ENCODE data around the gene ABCG1.

ABCG1 gene

DNA sequence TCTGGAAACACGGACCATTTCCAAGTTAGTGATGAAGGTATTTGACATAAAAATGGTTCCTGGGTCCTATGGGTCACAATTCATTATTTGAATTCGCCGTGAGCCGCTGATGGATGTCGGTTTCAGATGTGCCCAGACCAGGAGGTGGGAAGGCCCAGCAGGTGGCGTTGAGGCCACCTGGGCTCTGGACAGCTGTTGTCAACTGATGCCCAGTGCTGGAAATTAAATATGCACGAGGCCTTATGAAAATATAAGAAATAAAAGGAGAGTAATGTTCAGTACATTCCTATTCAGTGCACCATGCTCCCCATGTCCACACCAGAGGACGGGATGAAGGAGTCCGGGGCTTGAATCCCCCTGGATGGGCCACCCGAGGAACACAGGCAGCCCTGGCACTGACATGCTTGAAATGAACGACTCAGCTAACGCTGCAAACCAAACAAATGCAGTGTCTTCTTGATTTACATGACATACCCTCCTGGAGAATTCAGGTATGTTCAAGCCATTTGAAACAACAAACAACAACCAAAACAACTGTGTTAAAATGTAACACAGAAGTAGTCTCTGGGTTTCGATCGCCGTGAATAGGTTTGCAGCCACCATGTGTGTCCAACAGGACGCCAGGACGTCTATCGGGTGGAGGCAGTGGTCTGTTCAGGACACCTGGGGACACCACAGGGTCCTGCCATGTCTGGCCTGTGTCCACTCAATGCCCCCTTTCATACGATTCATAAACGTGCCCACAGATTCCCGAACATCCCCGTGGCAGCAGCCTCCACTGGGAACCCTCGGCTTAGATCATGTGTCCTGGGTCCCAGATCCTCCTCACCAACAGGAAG lies 90.2 kb downstream of the ABCG1 start:
- DNase-seq = no peak

DNA sequence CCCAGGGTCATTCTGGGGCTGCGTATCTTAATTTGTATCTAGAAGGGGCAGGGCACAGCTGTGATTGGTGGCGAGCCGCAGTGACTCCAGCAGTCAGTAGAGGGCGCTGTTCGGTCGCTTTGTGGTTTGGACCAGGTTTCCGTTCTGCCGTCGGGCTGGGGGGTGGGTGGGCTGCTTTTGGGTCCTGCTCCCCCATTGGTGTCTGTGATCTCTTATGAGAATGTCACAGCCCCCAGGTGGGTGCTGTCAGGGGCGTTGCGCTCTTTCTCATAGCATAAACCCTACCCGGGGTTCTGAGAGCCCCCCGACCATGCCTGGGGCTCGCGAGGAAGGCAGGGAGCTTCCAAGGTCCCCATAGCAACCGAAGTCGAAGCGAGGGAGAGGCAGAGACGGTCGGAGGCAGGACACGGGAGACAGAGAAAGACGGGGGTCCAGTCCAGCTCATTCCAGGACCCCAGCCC lies 90.8 kb downstream of the ABCG1 start:
- DNase-seq = peak; percentile 65

DNA sequence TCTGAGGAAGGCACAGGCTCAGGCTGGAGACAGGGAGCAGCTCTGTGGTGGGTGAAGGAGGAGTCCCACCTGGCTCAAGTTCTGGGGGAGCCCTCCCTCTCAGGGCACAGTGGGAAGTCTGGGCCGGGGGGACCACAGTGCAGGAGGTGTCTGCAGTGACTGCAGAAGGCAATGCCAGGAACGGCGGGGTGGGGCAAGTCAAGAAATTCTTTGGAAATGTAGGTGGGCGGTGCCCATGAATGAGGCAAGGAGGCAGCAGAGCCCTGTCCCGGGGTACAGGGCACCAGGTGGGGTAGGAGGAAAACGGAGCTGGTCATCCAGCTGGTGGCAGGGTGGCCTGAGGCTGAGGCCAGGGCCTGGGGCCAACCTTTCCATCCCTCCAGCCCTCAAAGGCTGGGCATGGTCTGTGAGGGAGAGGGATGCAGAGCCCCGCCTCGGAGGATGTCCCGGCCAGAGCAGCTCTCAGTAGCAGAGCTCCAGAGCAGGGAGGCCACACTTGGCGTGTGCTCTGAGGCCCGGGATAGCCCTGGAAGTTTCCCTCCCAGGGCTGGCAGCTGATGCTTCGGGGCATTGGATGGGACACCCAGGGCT lies 91.6 kb downstream of the ABCG1 start:
- DNase-seq = no peak

DNA sequence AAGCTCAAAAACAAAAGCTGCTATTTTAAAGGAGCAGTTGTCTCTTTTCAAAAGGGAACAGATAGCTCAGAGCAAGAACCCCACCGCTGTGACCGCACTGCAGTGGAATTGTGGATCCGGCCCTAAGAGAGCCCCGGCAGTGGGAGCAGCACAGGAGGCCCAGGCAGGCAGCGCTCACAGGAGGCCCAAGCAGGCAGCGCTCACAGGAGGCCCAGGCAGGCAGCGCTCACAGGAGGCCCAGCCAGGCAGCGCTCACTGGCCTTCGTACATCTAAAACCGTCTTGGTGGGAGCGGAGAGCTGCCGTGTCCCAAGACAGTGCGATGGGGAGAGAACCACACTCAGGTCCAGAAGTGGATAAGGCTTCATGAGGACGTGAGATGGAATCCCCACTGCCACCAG lies 92.2 kb downstream of the ABCG1 start:
- DNase-seq = no peak

DNA sequence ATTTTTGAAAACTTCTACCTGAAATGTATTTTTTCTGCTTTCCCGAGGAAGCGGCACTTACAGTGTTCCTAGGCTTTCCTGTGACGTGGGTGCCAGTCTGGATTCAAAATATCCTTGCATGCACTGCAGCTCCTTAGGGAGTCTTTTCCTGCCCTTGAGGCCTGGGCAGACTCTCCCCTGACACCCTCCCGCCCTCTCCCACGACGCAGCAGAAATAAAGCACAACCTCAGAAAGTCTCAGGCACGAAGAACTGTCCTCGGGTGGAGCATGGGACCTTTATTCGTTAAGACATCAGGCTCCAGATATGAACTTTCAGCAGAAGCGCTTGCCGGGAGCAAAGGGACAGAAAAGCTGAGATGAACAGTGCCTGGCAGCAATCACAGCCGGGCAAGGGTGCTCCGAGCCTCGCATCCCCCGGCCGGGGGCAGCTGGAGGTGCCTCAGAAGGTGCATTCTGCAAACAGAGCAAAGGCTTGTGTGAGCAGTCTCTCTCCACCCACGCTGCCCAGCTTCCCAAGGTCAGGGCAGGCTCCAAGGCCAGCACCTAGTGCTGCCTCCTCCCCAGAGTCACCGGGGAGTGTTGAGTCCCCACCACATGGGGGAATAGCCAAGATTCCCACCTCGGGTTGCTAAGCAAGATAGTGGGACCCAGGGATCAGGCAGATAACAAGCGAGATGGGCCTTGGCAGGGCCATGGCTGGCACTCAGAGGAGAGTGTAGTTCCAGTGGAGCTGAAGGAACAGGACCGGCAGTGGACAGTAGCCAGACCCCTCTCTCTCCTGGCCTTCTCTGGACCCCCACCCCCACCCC lies 93.1 kb downstream of the ABCG1 start:
- no peak for DNase-seq

DNA sequence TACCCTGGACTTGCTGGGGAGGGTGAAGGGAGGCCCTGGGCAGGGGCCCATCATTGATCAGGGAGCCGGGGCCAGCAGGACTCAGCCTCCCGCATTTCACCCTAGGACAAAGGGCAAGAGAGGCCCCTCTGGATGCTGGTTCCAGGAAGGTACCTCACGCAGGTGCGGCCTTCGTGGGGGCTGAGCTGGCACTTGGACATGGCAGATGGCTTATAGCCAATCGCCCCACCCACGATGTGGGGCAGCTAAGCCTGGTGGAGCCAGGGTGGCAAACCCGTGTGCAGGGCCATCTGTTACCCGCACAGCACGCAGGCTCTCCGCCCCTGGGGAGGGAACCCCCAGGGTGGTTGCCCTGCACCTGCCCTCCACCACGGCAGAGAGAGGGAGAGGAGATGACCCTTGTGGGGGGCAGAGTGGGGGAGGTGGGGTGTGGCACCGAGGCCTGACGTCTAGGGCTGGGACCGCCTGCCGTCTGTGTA lies 93.7 kb downstream of the ABCG1 start:
- no peak for DNase-seq

DNA sequence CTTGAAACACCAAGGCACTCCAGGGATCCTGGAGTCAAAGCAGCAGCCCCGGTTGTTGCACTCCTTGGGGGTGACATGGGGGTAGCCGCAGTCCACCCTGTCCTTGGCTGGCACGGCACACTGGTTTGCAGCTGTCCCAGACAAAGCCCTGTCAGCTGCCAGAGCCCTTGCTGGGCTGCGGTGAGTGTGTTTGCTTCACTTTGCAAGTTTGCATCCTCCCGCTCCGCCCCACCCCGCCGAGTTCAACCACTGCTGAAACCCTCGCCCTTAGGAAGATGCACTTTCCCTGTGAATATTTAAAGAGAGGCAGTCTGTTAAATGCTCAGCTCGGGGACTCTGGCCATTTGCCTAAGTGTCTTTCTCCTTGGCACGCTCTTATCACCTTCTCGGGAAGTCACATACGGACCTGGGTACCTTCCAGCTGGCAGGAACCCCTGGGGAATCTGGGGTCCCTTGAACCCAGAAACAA lies 94.6 kb downstream of the ABCG1 start:
- DNase-seq = no peak

DNA sequence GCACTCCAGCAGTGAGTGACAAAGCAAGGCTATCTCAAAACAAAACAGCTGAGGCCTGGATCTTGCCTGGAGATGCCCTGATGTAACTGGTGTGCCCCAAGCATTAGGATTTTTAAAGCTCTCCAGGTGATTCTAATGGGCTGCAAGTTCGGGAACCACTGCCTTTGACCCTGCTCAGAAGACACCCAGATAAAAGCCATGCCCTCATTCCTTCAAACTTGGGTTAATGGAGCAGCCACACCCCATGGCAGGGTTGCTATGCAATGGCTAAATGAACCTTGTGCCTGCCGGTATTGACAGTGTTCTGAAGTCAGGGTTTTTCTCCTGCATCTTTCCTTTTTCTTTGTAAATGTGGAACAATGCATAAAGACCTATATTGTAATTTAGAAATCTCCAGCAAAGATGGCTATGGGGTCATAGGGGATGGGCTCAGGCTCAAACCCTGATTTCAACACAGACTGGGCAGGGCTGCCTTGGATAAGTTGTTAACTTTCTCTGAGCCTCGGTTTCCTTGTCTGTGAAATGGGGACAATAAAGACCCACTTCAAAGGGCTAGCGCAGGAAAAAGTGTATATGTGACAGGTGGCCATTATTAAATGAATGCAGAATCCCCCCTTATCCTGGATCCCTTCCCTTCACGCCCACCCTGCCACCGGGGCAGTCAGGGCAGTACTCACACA lies 95.8 kb downstream of the ABCG1 start:
- DNase-seq = no peak

DNA sequence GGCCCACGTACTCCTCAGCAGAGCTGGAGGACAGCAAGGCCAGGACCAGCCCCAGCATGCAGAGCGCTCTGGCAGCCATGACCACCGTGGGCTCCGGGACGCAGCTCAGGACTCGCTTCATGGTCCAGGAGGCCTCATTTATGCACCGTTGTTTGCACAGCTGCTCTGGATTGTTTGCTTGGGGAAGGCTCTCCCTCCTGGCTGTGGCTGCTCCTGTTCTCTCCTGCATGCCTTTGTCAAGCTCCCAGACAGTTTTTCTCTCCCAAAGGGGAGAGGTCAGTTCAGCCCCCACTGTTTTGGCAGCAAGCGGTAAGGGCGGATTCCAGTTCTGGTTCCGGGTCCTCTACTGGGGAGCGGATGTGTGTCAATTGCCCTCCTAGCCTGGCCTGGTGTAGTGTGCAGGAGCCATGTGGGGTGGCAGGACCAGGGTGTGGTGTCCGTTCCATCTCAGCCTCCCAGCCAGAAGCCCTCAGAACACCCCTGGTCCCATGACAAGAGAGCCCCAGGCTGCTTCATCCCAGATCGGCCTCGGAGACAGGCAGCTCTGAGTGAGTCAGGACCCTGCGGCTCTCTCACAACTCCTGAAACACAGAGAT lies 96.5 kb downstream of the ABCG1 start, which contains the start of gene TFF3:
Gene TFF3 (minus strand): TSS at position 114 of the 596 bp plus-strand sequence. CDS start 35 bp downstream, at position 79.
- no peak for DNase-seq

DNA sequence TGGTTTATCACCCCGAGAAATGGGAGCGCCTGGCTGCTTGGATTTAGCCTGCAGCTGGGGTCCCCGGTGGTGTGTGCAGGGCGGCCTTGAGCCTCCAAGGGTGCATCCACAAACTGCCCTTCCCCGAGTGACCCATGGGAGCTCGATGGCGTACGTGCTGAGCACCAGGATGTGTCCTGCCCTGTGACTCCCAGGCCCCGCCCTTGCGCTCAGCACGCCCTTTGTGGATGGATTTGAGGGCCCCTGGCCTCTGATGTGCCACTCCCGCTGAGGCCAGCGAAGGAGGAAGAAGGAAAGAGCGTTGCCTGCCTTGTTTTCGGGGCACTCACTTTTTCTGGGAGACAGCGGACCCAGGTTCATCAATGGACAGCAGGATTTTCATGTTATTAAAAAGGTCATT lies 98.0 kb downstream of the ABCG1 start:
- DNase-seq = no peak

DNA sequence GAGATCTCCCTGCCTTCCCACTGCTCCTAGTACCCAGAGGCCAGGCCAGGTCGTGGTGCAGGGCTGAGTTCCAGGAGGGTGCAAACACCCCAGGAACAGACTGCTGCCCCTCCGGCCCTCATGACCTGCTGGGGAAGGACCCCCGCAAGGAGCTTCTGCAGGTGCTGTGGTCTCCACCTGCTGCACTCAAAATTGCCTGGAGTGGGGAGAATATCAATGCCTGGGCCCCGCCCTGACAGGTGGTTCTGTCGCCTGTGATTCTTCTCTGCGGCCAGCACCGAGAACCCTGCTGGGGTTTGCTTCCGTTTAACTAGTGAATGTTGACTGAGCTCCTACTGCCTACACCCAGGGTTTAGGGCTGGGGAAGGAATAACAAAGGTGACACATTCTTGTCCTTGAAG lies 98.4 kb downstream of the ABCG1 start:
- no peak for DNase-seq

DNA sequence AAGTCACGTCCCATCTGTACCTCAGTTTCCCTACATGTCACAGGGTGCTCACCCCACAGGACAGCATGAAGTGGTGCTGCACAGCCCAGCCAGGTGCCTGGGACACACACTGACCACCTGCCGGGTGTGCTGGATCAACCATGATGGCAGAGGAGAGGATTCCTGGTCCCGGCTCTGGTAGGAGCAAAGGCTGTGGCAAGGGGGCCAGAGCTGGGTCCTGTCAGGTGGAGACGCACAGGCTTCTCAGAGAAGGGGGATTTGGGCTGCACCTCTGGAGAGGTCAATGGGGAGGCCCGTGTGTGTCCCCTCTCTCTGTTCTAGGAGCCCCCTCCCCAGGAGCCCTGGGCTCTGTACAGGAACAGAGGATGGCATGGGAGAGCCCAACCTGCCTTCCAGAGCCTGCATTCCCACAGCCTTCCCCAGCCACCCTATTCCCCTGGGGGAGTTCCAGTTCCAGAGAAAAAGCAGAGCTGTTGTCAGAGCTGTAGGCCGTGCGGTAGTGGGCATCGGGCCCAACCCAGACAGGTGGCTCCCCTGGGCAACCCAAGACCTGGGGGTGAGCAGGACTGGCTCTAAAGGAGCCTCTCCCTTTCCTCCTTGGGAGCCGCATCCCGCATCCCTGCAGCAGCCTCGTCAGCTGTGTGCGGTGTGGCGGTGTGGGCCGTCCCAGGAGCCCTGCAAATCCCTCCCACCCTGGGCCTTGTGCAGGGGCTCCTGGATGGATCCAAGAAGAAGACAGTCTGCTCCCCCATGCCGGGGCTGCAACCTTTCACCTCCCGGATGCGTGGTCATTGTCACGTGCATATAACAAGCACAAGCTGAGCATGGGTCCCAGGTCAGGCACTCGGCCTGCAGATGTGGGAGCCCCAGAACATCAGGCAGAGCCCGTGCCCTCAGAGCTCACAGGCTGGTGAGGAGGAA lies 99.1 kb downstream of the ABCG1 start:
- no peak for DNase-seq

DNA sequence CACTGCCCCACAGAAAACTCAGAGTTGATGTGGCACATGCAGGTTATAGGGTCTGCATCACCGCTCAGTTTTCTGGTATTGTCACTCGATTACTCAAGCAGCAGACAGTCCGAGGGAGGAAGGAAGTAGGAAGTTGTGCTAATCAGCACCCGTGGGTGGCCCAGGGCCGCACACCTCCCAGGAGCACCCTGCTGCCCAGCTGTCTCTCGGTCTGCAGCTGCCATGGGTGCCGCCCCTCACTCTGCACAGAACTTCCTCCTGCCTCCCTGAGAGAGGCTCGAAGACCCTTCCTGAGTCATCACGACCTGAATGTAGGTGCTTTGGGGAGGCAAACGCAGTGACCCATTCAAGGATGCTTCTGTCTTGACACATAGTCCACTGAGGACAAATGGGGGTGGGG lies 100.4 kb downstream of the ABCG1 start:
- no peak for DNase-seq

DNA sequence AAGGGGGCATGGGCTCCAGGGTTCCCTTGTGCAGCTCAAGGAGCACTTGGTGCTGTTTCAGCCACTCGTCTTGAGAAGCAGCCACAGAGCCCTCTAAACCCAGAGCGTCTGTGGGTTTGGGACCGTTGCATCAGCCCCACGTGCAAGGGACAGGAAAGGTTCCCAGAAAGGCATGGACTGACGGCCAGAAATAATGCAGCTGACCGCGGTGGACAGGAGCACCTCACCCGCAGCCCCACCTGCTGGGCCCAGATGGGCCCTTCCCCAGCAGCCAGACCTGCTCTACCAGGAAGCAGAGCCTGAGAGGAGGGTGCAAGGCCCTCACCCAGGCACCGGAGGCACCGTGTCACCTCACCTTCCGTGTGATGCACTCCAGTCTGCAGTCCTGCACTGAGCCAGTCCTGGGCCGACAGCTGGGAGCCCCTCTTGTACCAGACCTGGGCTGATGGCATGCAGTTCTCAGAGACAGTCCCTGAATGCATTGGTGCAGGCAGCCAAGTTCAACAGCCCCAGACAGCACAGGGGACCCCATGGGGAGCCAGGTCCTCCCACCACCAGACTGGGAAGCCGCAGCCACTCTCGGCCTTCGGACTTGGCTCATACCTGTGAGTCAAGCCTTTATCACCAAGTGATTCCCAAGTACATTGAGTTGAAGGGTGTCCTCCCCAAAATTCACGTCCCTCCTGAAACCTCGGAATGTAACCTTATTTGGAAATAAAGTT lies 101.1 kb downstream of the ABCG1 start:
- DNase-seq = no peak

DNA sequence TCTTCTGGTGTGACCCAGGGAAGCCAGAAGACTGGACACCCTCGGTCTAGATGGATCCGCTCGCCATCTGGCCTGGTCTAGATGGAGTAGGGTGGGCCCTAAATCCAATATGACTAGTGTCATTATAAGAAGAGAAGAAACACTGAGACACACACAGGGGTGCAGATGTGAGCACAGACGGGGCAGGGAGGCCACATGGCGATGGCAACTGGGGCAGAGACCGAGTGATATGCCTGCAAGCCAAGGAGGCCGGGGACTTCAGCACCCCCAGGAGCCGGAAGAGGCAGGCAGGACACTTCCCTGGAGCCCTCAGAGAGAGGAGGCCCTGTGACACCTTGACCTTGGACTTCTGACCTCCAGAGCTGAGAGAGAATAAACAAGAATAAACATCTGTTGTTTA lies 101.9 kb downstream of the ABCG1 start:
- DNase-seq = no peak

DNA sequence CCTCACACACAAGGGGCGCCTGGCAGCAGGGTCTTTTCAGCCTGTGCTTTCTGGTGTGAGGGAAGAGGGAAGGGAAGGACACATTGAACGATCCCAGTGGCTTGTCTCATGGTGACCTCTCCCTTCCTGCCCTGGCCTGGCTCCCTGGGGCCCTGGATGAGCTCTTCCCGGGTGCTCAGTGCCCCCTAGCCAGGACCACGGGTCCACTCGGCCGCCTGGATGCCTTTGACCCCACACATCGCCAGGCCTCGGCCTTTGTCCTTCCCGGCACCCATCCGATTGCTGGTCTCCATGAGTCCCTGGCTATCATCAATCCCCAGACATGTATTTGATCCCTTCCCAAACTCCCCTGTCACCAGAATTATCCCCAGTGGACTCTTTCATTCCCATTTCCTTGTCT lies 102.3 kb downstream of the ABCG1 start:
- no peak for DNase-seq

DNA sequence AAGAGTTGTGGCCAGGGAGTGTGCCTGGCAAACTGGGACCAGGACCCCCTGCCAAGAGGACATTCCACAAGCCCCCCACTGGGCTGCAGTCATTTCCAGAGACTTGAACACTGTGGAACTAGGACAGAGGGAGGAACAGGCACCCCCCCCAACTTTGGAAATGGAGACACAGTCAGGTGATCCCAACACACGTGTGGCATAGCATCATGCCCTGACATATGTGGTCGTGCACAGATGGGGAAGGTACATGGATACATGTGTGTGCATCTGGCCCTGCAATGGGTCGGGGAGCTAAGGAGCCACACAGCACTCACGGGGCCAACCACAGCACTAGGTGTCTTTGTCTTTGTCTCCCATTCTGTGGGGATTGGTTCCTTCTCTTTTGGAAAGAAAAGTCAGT lies 102.9 kb downstream of the ABCG1 start:
- DNase-seq = no peak

DNA sequence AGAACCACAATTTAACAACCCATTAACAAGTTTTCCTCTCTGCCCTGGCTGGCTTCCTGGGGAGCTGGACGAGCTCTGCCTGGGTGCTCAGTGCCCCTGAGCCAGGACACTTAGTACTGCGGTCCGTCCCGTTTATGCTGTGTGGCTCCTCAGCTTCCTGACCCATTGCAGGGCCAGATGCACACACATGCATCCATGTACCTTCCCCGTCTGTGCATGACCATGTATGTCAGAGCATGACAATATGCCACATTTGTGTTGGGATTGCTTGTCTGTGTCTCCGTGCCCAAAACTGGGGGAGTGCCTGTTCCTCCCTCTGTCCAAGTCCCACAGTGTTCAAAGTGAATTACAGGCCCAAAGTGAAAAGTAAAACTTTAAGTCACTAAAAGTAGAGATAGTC lies 106.0 kb downstream of the ABCG1 start:
- DNase-seq = no peak

DNA sequence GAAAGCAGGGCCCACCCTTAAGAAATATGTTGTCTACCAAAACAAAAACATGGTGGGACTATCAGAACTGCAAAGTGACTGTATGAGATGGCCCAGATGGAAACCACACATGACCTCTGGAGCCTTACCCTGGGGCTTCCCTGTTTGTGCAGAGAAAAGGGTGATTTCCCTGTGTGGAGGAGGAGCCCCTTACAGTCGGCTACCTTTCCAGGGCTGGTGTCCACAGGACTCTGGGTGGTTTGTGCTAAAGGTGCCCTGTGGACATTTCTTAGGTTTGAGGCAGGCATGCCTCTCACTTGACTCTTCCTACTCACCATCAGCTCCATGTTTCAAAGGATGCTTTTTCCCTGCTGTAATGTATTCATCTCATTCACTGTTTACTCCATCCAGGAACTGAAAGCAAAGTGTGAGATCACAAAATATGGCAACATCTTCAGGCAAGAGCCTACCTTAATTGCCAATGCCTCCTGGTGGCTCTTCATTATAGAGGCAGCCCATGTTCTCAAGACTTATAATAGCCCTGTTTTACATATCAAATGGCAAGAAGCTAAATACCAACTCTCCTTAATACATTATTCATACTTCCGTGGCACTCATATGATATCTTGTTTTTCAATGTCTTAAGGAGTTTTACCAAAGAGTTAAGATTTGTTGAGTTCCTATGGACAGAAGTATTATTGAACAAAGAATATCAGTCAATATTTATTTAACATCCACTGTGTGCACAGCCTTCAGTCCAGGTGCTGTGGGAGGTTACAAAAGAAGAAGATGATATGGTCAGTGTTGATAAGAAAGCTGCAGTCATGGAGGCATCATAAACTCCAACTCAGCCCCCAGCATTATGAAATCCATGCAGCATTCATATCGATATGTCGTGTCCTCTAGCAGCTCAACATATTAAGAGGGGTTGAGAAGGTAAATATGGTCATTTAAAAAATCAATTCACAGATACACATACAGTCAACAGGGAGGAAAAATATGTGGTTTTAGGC lies 111.7 kb downstream of the ABCG1 start:
- no peak for DNase-seq
